PC-9 (cell line): Measurements from ENCODE around the gene NRIP1. TPM values are rescaled to one million over a fixed set of nuclear protein-coding genes. Genes with fewer than 3 reads are reported as not detected.

ENCODE experiments used
- BruUV-seq: library from RNA; stranded (reverse); fragments of 400-500 nt; replicated peaks from 2 replicates; lab custom pipeline; 2021; lab: Mats Ljungman, UMichigan
- CTCF ChIA-PET: fragments of 300-600 bp; sonication (Branson Sonifier 250); formaldehyde crosslinking; loops from one replicate; lab custom pipeline; 2022; ENCODE audit warnings: antibody characterized with exemption; lab: Charles Lee
- POLR2A ChIA-PET: fragments of 300-600 bp; sonication (Branson Sonifier 250); formaldehyde crosslinking; loops from one replicate; lab custom pipeline; 2022; ENCODE audit warnings: antibody characterized with exemption; ENCODE audit not compliant: unreplicated experiment; lab: Charles Lee
- DNase-seq, 2 experiments: peaks; one replicate each; pipeline versions ENCODE4 v3.0.0 to v3.0.0-alpha.2; 2015 to 2022; ENCODE audit warnings: mixed read lengths in 1 of 2
- H2AFZ ChIP-seq: fragments of 200-600 bp; sonication (generic); 2 replicates; pipeline ENCODE4 v1.8.1; 2017; ENCODE audit warnings: antibody characterized with exemption
- H3F3A ChIP-seq: fragments of 200-600 bp; sonication (generic); 2 replicates; pipeline ENCODE4 v1.8.1; 2017; ENCODE audit warnings: antibody characterized with exemption, mild to moderate bottlenecking, low read depth; ENCODE audit not compliant: insufficient read depth
- H3K27ac ChIP-seq: fragments of 200-600 bp; sonication (generic); 2 replicates; pipeline ENCODE4 v1.6.1; 2016; ENCODE audit warnings: mixed run types
- H3K27me3 ChIP-seq: fragments of 200-600 bp; sonication (generic); 2 replicates; pipeline ENCODE4 v1.6.1; 2016; ENCODE audit warnings: low read depth, mixed run types; ENCODE audit not compliant: insufficient read depth
- H3K36me3 ChIP-seq: fragments of 200-600 bp; sonication (generic); 2 replicates; pipeline ENCODE4 v1.6.1; 2016; ENCODE audit warnings: low read depth, mixed run types
- H3K4me1 ChIP-seq: fragments of 200-600 bp; sonication (generic); replicated peaks from 2 replicates; pipeline ENCODE4 v1.6.1; 2016; ENCODE audit warnings: mixed run types; ENCODE audit not compliant: insufficient read depth
- H3K4me2 ChIP-seq: fragments of 200-600 bp; sonication (generic); 2 replicates; pipeline ENCODE4 v1.6.1; 2017; ENCODE audit warnings: mixed run types
- H3K4me3 ChIP-seq: fragments of 200-600 bp; sonication (generic); 2 replicates; pipeline ENCODE4 v1.6.1; 2016; ENCODE audit warnings: mixed run types
- H3K79me2 ChIP-seq: fragments of 200-600 bp; sonication (generic); 2 replicates; pipeline ENCODE4 v1.6.1; 2017; ENCODE audit warnings: low read depth, mixed run types
- H3K9me2 ChIP-seq: fragments of 200-600 bp; sonication (generic); 2 replicates; pipeline ENCODE4 v1.8.1; 2017; ENCODE audit warnings: mild to moderate bottlenecking; ENCODE audit not compliant: insufficient read depth
- H3K9me3 ChIP-seq: fragments of 200-600 bp; sonication (generic); 2 replicates; pipeline ENCODE4 v1.8.1; 2016; ENCODE audit warnings: low read depth; ENCODE audit not compliant: insufficient read depth
- H4K20me1 ChIP-seq: fragments of 200-600 bp; sonication (generic); 2 replicates; pipeline ENCODE4 v1.8.1; 2017; ENCODE audit not compliant: insufficient read depth
- EZH2 ChIP-seq: fragments of 200-600 bp; sonication (generic); IDR thresholded peaks from 2 replicates; pipeline ENCODE4 v1.8.0; 2017; ENCODE audit warnings: antibody characterized with exemption, low read depth
- intact Hi-C: fragments of 100-400 bp; cut with micrococcal nuclease; formaldehyde crosslinking; loops from one replicate; pipeline ENCODE4 v1.10.0; 2022; ENCODE audit not compliant: unreplicated experiment
- total RNA-seq: library from RNA; stranded (reverse); gene quantifications from 2 replicates; pipeline ENCODE4 v1.2.3, GENCODE V29; 2021
- TF ChIP-seq, protein P1 (sequence below): fragments of 200-600 bp; sonication (generic); conservative IDR thresholded peaks from 2 replicates; pipeline ENCODE4 v1.6.1; 2017; ENCODE audit warnings: mixed run types, antibody characterized with exemption, mild to moderate bottlenecking, moderate library complexity

NRIP1 gene
- total RNA-seq, 1 experiment from 2014 or later, result 33.0 TPM

DNA sequence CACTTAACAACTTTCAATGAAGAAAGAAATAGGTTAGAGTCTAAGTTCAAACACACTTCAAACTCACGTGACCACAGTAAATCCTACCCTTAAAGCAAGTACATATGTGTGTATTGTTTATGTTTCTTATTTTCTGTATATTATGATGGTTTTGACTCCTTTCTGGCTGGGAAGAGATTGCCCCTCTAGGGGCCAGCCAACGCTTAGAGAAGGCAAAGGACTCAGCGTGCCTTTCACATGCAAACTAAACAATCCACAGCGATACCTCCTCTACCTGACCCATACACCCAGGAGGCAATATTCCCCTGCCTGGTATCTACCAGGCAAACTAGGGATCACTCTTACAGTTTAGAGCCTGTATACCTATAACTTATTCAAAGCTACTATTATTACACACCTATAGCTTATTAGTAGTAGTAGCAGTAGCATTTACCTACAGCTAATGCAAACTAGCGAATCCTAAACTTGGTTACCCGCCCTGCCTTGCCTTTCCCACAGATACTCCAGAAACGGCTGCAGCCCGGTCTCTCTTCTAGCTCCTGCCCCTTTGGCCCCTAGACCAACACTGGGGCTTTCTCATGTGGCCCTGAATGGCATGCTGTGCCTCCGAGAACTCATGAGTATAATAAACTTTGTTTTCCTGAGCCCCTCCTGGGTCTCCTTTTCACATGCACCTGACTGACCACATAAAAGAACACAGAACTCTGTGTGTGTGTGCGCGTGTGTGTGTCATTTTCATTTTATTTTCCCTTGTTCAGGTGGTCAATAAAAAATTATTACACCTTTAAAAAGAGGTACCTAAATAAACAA is 14.0 kb downstream of the NRIP1 start:
- no peak for TF ChIP-seq EZH2
- TF ChIP-seq, protein P1, sequence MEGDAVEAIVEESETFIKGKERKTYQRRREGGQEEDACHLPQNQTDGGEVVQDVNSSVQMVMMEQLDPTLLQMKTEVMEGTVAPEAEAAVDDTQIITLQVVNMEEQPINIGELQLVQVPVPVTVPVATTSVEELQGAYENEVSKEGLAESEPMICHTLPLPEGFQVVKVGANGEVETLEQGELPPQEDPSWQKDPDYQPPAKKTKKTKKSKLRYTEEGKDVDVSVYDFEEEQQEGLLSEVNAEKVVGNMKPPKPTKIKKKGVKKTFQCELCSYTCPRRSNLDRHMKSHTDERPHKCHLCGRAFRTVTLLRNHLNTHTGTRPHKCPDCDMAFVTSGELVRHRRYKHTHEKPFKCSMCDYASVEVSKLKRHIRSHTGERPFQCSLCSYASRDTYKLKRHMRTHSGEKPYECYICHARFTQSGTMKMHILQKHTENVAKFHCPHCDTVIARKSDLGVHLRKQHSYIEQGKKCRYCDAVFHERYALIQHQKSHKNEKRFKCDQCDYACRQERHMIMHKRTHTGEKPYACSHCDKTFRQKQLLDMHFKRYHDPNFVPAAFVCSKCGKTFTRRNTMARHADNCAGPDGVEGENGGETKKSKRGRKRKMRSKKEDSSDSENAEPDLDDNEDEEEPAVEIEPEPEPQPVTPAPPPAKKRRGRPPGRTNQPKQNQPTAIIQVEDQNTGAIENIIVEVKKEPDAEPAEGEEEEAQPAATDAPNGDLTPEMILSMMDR, result no peak
- Histone ChIP-seq H3K4me2 (no peak overlapping the region), H3K79me2 (peaks cover 100% of the 10 kb centered on the region), H3K4me3 (no peak overlapping the region), H3K27me3 (no peaks in the 10 kb centered on the region), H2AFZ (no peak overlapping the region), H3K36me3 (peaks cover 34% of the 10 kb centered on the region), H3K27ac (no peak overlapping the region), H3K4me1 (peaks cover 8% of the 10 kb centered on the region; the same call in 1 of the 2 replicates), H3K9me2 (no peaks in the 10 kb centered on the region), H3K9me3 (peaks cover 11% of the 10 kb centered on the region; the same call in 1 of the 2 replicates), H3F3A (no peaks in the 10 kb centered on the region), H4K20me1 (peaks cover 33% of the 10 kb centered on the region)
- ChIA-PET CTCF (no interaction called here), POLR2A (interaction anchor here (0.6 kb wide), 1 partner anchor 9 kb away, joined by 3 read pairs; no protein-coding TSS in a partner anchor)
- DNase-seq, result no peak
- BruUV-seq, result no TSS peak
- intact Hi-C loops, result no loop called here

GRCh38 chr21:15045017-15045416 is 19.8 kb downstream of the NRIP1 start:
- no peak for DNase-seq
- peaks cover 41% of the 10 kb centered on the region for H3K36me3 ChIP-seq
- CTCF ChIA-PET, result no interaction called here
- H3K4me2 ChIP-seq, result no peak overlapping the region
- H3K4me1 ChIP-seq, result no peaks in the 10 kb centered on the region
- no peaks in the 10 kb centered on the region; the same call in 1 of the 2 replicates for H3K9me2 ChIP-seq
- BruUV-seq, result no TSS peak
- peaks cover 11% of the 10 kb centered on the region; the same call in 1 of the 2 replicates for H4K20me1 ChIP-seq
- 0 out of 2 replicates have a peak, but pooled peaks cover 4% of the 10 kb centered on the region for H3F3A ChIP-seq
- no peaks in the 10 kb centered on the region for H3K27me3 ChIP-seq
- no peak for TF ChIP-seq EZH2
- TF ChIP-seq, protein P1, result no peak
- intact Hi-C loops, result no loop called here
- H2AFZ ChIP-seq, result no peak overlapping the region
- H3K79me2 ChIP-seq, result peaks cover 100% of the 10 kb centered on the region
- POLR2A ChIA-PET, result no interaction called here
- no peak overlapping the region for H3K4me3 ChIP-seq
- H3K9me3 ChIP-seq, result peaks cover 5% of the 10 kb centered on the region; the same call in 1 of the 2 replicates
- H3K27ac ChIP-seq, result no peak overlapping the region

- ChIA-PET POLR2A (no interaction called here), CTCF (no interaction called here)
- Histone ChIP-seq H3K9me3 (no peaks in the 10 kb centered on the region), H3F3A (peaks cover 10% of the 10 kb centered on the region), H3K27ac (no peak overlapping the region), H4K20me1 (peaks cover 13% of the 10 kb centered on the region), H3K4me1 (no peaks in the 10 kb centered on the region), H3K4me2 (no peak overlapping the region), H3K27me3 (no peaks in the 10 kb centered on the region), H2AFZ (no peak overlapping the region), H3K36me3 (peaks cover 48% of the 10 kb centered on the region), H3K79me2 (peaks cover 100% of the 10 kb centered on the region), H3K4me3 (no peak overlapping the region), H3K9me2 (no peaks in the 10 kb centered on the region; the same call in 1 of the 2 replicates)
- intact Hi-C loops, result no loop called here
- no peak for TF ChIP-seq EZH2
- TF ChIP-seq, protein P1, result no peak
- DNase-seq, result no peak
- BruUV-seq, result no TSS peak
Observed at GRCh38 chr21:15042531-15042930, 22.3 kb downstream of the NRIP1 start.
